NCI-H187 treated with DMSO at 0.1 percent for 48 hours (cell line): Measurements from ENCODE around the gene TPCN1.

Source experiments
- DNase-seq: peaks from one replicate; lab custom pipeline; 2025; lab: John Stamatoyannopoulos, UW

Gene TPCN1

DNA sequence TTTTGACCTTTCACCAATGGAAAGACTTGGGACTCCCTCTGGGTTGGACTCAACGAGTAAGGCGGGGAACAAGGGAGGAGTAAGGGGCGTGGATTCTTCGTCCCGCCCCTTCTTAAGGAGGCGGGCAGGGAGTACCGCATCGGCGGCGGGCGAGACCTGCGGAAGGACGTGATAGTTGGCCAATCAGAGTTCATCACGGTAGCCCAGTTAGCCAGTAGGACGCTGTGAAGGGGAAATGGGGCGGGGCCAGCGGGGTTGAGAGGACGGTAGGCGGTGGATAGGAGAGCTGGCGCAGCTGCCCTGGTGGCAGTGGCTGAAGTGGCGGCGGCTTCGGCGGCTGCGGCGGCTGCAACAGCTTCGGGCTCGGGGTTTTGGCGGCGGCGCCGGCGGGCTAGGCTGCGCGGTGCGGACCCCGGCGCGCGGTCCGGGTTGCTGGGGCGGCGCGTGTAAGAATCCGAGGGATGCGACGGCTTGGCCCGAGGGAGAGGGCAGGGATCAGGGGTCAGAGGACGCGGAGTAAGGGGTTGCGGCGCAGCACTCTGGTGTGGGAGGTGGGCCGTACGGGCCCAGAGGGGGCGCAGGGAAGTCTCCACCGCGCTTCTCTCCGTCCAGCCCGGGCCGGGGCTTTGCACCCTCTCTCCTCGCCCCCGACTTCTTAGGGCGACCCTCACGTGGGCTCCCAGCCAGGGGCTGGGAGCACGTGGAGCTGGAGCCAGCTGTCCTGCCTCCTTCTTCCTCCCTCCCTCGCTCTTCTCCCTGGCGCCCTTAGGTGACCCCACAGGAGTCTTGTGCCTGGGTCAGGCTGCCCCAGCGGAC lies at the start of gene TPCN1:
TSS of gene TPCN1 (plus strand) at position 284 of the 816 bp plus-strand sequence. CDS start 5,389 bp downstream, outside the sequence.
- DNase-seq, result peak; percentile 100

DNA sequence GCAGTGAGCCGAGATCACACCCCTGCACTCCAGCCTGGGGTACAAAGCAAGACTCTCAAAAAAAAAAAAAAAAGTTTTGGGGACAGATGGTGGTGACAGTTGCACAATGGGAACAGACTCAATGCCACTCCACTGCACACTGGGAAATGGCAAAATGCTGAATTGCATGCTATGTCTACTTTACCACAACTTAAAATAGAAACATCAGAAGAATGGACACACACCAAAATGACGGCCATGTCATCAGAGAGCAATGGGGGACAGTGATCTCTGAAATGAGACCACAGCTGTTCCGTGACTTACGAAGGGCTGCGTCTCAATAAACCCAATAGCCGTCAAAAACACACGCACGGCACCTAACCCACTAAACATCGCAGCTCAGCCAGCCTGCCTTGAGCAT lies 49.7 kb upstream of the TPCN1 start:
- no peak for DNase-seq

DNA sequence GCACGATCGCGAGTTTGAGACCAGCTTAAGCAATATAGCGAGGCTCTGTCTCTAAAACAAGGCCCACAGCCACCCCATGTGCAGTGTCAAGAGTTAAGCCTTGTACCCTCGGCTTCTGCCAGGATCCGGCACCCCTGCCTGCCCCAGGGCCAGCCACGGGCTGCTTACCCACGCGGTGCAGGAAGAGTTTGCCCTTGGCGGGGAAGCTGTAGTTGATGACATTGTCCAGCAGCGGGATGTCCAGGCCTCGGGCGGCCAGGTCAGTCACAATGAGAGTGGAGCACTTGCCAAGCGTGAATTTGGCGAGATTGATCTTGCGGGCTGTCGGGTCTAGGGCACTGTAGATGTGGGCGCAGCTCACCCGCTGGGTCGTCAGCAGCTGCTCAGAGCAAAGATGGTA lies 49.1 kb upstream of the TPCN1 start:
- no peak for DNase-seq

DNA sequence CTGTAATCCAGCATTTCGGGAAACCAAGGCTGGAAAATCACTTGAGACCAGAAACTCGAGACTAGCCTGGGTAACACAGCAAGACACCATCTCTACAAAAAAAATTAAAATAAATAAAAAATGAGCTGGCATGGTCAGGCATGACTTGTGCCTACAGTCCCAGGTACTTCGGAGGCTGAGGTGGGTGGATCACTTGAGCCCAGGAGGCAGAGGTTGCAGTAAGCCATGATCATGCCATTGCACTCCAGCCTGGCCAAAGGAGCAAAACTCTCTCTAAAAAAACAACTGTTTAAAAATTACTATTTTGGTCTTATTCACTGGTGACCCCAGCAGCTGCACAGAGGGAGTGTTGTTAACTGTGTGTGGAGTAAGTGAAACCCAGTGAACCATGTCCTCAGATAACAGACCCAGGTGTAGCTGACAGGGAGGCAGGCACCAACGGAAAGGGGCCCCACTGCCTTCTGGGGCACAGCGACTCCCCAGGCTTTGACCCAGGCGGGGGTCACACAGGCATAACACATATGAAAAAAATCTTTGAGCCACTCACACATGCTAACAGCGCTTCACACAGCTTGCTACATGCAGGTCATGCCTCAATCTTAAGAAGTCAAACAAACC lies 48.1 kb upstream of the TPCN1 start:
- DNase-seq, result no peak

DNA sequence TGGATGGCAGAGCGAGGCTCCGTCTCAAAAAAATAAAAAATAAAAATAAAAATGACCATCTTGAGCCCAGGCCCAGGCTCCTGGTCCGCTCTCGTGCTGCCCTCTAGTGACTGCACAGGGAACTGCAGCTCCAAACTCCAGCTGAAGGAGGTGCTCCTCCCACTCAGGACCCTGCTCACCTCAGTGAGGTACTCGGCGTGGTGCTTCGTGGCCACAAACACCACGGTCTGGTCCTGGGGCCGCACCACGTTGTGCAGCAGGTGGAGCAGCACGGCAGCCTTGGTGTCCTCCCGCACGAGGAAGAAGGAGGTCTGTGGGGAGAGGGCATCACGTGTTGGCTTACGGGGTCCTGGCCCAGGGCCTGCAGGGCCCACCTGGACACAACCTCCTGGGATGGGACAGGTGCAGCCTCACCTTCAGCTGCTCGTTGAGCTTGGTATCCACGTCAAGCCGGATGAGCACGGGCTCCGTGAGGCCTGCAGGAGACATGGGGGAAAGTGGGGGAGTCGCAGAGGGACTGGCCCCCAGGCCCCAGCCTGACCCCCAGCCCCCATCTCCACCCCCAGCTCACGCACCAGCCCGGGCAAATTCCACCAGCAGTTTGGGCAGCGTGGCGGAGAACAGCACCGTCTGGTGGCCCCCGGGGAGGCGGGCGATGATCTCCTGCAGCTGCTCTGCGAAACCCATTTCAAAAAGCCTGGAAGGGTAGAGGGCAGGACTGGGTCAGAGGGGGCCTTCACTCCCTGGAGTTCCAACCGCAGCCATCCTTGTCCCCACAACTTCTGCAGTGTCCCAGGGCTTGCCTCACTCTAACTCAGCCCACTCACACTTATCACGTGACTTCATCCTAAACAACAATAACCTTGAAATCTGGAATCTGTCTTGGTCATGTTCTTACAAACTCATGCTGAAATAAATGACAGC lies 46.5 kb upstream of the TPCN1 start:
- no peak for DNase-seq

DNA sequence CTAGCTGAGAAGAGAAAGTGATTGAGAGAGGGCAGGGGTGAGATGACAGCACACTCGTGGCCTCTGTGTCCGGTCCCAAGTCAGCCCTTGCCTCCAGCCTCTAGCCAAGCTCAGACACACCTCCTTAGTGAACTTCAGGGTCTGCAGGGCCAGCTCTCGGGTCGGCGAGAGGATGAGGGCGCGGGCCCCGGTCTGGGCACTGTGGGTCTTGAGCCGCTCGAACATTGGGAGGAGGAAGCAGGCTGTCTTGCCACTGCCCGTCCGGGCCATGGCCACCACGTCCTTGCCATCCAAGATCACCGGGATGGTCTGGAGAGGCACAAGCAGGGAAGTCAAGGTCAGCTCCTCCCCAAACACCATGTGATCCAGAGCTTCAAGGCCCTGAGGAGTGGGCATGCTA lies 42.2 kb upstream of the TPCN1 start:
- no peak for DNase-seq

DNA sequence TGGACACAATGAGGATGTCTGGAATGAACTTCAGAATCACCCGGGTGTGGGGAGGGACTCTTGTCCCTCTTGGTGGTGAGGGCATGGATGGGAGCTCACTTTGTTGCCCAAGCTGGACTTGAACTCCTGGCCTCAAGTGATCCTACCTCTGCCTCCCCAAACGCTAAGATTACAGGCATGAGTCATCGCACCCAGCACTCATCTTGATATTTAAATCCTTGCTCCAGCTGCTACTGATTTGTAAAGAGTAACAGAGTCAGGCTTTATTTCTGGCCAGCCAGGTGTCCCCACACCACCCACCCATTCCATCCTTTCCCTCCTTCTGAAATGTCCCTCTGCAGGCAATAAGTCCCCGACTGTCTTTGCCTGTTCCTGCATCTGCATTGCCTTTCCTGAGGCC lies 40.9 kb upstream of the TPCN1 start:
- no peak for DNase-seq

DNA sequence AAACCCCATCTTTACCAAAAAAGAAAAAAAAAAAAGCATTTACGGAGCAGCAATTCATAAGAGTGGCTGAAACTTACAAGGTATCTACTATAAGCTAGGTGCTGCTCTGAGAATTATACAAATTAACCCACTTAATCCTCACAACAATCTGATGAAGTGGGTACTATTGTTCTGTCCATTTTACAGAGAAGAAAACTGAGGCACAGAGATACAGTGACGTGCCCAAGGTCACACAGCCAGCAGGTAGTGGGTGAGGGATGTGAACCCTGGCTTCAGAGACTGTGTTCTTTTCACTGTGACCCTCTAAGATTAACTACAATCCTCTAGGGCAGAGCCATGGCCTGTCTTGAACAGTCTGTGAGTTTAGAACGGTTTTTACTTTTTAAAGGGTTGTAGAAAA lies 39.3 kb upstream of the TPCN1 start:
- no peak for DNase-seq

DNA sequence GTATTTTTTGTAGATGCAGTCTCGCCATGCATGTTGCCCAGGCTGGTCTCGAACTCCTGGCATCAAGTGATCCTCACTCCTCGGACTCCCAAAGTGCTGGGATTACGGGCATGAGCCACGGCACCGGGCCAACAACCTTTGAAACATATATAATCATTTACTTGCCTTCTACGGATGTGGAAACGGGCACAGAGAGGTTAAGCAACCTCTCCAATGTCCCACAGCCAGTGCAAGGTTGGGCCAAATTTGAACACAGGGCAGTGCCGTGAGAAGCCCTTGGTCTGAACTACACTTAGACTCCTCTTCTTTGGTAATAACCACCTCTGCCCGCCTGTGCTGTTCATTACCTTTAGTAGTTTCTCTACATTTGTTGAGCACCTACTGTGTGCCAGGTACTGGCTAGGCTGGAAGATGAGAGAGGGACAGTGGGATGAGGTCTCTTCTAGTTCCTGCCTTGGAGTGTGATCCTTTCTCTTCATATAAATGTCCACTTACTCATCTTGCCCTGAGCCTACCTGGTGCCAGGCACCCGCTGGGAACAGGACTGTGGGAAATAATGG lies 38.2 kb upstream of the TPCN1 start:
- no peak for DNase-seq

DNA sequence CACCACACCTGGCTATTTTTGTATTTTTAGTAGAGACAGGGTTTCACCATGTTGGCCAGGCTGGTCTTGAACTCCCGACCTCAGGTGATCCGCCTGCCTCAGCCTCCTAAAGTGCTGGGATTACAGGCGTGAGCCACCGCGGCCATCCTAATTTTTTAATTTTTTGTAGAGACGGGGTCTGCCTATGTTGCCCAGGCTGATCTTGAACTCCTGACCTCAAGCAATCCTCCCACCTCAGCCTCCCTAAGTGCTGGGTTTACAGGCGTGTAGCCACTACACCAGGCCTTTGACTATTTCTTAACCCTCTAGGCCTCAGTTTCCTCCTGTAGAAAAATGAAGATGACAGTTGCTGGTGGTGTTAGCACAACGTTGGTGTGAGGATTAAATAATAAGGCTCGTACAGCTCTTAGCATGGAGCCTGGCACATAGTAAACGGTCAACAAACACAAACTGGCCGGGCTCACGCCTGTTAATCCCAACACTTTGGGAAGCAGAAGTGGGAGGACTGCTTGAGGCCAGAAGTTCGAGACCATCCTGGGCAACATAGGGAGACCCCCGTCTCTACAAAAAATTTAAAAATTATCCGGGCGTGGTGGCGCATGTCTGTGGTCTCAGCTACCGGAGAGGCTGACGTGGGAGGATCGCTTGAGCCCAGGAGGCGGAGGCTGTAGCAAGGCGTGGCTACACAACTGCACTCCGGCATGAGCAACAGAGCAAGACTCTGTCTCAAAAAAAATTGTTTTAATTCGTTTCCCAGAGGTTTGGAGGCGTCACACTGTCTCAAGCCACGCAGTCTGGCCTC lies 37.0 kb upstream of the TPCN1 start:
- DNase-seq, result no peak

DNA sequence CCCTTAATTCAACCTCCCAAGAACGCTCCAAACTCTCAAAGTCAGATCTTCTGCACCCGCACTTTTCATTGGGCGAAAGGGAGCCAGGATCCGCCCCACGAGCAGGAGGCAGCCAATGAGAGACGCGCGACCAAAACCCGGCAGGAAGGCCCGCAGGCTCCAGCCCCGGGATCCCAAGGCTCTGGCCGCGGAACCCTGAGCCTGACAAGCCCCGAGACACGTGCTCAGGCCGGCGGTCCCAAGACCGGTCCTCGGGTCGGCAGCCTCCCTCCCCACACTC lies 36.4 kb upstream of the TPCN1 start:
- DNase-seq, result no peak

DNA sequence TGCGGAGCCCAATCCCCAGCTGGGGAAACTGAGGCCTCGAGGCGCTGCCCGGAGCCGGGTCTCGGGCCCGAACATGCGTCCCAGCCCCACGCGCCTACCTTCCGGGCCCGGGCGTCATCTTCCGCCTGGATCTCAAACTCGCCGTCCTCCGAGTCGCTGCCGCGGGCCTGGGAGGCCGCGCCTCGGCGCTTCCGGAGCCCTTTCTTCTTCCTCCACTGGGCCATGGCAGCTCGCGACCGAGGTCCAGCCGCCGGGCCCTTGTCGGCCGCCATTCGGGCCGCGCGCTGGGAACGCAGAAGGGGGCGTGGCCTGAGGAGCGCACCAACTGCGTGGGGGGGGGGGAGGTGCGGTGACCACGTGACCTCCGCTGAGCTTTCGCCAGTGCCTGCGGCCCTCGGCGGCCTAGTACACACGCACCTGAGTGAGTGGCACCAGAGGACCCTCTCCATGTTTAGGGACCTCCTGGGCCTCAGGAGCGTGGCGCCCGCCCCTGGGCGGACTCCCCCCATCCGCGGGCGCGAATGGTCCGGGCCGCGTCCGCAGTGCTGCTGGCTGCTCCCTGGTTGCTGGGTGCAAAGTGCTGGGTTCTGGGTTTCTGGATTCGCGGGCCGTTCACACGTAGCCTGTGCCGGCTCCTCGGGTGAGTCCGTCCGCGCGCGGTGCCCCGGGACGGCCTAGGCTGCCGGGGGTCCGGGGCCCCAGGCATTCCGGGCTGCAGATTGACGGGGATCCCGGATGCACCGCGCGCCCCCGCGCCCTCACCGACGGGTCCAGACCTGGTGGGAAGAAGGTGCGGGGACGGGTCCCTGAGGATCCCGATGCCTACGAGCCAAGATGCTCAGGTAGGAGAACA lies 35.9 kb upstream of the TPCN1 start, which contains the start of the genes DDX54 and RITA1:
TSS of gene DDX54 (minus strand) at position 299 of the 853 bp plus-strand sequence. CDS start at position 272, 27 bp downstream.
TSS of gene RITA1 (plus strand) at position 542 of the 853 bp plus-strand sequence. CDS start 1,026 bp downstream, outside the sequence.
- no peak for DNase-seq

DNA sequence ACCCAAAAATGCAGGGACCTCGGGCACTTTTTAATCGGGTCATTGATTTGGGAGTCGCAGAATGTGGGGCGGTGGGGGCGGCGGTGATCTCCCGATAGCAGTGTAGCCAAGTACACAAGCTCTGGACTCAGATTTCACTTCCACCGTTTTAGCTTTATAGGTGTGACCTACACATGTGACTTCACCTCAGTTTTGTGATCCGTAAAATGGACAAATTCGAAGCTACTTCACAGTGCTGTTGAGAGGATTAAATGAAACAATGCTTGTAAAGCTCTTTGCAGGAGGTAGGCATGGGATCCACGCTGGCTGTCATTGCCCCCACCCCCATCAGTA lies 35.3 kb upstream of the TPCN1 start:
- DNase-seq, result no peak

DNA sequence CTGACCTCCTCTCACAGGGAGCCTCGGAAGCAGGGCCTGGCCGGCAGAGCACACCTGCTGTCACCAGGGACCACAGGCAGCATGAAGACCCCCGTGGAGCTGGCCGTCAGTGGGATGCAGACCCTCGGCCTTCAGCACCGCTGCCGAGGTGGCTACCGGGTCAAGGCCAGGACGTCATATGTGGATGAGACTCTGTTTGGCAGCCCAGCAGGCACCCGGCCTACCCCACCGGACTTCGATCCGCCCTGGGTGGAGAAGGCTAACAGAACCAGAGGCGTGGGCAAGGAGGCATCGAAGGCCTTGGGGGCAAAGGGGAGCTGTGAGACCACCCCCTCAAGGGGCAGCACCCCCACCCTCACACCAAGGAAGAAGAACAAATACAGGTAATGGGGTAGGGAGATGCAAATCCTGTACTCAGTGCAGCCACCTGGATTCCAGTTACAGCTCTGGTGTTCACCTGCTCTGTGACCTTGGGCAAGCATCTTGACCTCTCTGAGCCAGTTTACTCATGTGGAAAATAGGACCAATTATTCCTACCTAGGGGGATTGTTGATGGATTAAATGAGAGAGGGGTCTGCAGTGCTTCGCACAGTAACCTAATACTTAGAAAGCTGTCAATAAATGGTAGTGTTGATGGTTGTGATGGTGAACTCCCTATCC lies 34.5 kb upstream of the TPCN1 start:
- DNase-seq, result no peak

DNA sequence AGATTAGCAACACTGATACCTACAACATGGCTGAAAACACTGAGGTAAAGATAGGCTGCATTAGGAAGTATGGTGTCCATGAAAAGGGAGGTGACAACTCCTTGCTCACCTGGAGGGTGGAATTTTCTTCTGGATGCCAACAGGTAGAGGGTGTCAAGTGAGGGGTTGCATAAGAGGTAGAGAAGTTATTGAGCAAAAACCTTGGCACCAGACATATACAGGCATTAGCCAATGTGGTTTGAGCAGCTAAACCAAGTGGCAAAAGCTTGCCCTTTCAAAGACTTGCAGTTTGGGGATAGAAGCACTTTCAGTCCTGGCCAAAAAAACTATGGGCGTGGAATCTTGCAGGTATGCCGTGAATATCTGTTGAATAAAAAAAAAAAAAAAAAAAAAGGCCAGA lies 31.9 kb upstream of the TPCN1 start:
- no peak for DNase-seq

DNA sequence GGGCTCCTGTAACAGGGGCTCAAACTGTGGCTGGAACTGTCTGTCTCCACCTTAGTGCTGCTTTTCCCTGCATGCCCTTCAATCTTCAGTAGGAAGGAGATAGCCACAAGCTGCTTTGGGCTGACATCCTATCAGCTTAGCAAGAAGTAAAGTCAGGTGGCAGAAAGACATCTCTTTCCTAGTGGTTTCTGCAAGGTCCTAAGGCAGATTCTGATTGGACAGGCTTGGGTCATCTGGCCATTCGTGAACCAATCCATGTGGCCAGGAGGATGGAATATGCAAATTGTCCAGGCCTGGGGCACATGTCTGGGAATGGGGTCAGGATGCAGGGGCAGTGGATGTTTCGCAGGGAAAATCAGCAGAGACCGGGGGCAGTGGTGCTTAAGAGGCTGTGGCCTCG lies 30.5 kb upstream of the TPCN1 start:
- no peak for DNase-seq

DNA sequence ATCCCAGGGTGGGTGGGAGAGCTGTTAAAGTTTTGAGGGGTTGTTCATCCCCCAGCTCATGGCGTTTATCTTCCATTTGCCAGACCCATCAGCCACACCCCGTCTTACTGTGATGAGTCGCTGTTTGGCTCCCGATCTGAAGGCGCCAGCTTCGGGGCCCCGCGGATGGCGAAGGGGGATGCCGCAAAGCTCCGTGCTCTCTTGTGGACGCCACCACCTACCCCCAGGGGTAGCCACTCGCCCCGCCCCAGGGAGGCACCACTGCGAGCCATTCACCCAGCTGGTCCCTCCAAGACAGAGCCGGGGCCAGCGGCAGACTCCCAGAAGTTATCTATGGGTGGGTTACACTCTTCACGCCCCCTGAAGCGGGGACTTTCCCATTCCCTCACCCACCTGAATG lies 30.0 kb upstream of the TPCN1 start:
- no peak for DNase-seq

DNA sequence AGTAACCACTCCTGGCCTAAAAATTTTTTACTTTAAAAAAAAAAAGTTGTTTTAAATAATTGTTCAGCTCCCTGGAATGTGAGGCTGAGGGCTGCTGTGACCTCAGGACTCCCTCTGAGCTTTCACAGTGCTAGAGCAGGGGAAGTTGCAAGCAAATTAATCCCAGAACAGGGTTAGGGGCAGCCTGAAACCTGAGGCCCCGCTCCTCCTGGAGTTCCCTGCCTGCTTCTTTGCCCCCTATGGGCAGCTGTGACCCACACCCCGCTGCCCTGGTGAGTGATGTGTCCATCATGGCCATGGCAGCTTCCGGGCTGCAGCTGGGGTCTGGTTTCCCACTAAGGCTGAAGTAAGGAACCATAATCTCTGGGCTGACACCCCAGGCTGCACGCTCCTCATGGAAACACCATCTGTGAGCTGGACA lies 26.3 kb upstream of the TPCN1 start:
- no peak for DNase-seq

DNA sequence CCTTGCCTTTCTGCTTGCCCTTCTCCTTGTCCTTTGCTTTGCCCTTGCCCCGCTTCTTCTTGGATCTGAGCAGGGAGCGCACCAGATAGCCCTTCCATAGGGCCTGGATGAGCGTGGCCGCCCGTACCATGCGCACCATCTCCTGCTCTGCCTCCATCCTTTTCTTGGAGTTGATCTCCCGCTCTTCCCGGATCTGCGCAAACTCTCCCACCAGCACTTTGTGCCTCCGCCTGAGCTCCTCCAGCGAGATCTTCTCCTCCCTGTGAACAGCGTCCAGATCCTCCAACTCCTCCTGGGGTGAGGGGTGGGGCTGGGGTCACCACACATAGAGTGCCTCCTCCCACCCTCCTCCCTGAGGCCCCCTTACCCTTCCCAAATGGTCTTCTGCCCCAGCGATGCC lies 25.7 kb upstream of the TPCN1 start:
- DNase-seq, result no peak

DNA sequence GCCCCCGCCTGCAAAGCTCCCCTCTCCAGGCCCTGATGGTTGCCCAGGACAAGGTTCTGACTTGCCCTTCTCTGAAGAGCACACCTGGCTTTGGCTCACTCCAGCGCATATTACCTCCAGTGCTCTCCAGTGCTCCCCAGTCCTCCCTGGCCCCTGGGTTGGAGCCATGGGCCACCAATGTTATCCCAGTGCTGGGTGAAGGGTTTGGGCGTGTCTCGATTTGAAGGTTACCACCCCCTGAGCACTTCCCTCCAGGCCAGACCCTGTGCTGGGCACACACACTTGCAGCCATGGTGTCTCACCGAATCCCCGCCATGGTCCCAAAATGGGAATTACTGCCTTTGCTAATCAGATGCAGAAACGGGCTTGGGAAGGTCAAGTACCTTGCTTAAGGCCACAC lies 24.7 kb upstream of the TPCN1 start:
- DNase-seq, result no peak
